ENCODE data around the gene TAMALIN.

DNA sequence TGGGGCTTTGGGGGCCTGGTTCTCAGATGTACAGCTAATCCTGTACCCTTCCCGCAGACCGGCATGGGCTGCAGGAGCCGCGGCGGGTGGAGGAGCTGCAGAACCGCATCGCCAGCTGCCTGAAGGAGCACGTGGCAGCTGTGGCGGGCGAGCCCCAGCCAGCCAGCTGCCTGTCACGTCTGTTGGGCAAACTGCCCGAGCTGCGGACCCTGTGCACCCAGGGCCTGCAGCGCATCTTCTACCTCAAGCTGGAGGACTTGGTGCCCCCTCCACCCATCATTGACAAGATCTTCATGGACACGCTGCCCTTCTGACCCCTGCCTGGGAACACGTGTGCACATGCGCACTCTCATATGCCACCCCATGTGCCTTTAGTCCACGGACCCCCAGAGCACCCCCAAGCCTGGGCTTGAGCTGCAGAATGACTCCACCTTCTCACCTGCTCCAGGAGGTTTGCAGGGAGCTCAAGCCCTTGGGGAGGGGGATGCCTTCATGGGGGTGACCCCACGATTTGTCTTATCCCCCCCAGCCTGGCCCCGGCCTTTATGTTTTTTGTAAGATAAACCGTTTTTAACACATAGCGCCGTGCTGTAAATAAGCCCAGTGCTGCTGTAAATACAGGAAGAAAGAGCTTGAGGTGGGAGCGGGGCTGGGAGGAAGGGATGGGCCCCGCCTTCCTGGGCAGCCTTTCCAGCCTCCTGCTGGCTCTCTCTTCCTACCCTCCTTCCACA, 52.0 kb downstream of the TAMALIN start:
- no peak for TF ChIP-seq POLR2A (IDR thresholded peaks at IDR 0.05)
- TF ChIP-seq, protein P1, sequence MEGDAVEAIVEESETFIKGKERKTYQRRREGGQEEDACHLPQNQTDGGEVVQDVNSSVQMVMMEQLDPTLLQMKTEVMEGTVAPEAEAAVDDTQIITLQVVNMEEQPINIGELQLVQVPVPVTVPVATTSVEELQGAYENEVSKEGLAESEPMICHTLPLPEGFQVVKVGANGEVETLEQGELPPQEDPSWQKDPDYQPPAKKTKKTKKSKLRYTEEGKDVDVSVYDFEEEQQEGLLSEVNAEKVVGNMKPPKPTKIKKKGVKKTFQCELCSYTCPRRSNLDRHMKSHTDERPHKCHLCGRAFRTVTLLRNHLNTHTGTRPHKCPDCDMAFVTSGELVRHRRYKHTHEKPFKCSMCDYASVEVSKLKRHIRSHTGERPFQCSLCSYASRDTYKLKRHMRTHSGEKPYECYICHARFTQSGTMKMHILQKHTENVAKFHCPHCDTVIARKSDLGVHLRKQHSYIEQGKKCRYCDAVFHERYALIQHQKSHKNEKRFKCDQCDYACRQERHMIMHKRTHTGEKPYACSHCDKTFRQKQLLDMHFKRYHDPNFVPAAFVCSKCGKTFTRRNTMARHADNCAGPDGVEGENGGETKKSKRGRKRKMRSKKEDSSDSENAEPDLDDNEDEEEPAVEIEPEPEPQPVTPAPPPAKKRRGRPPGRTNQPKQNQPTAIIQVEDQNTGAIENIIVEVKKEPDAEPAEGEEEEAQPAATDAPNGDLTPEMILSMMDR (IDR thresholded peaks at IDR 0.05) = no peak

All from esophagus squamous epithelium (tissue), 4 donors.